Activated CD4-positive, alpha-beta T cell treated with anti-CD3 and anti-CD28 coated beads, Interleukin-10, Interleukin-2, amounts not matched to agents 100 ng/mL and 50 ng/mL, durations not matched to agents 16 hours and 8 hours (primary cell): Measurements from ENCODE around the gene CDH13.

Source experiments
- DNase-seq: peaks from one replicate; pipeline ENCODE4 v3.0.0-alpha.2; 2020

CDH13 gene

GRCh38 chr16:82855471-82855870, 228.7 kb downstream of the CDH13 start:
- no peak for DNase-seq

- no peak for DNase-seq
Observed at GRCh38 chr16:82857693-82858365, 231.1 kb downstream of the CDH13 start.

GRCh38 chr16:82859662-82860061, 232.9 kb downstream of the CDH13 start:
- DNase-seq = no peak

GRCh38 chr16:82860071-82860470, 233.3 kb downstream of the CDH13 start:
- no peak for DNase-seq

GRCh38 chr16:82862057-82862456, 235.3 kb downstream of the CDH13 start:
- DNase-seq = no peak

- no peak for DNase-seq
Observed at GRCh38 chr16:82864332-82865040, 237.7 kb downstream of the CDH13 start.

- DNase-seq = no peak
Observed at GRCh38 chr16:82865412-82865811, 238.6 kb downstream of the CDH13 start.

- DNase-seq = no peak
Observed at GRCh38 chr16:82867485-82867884, 240.7 kb downstream of the CDH13 start.

GRCh38 chr16:82874271-82874670, 247.5 kb downstream of the CDH13 start:
- DNase-seq = no peak

- DNase-seq = no peak
Observed at GRCh38 chr16:82874672-82875071, 247.9 kb downstream of the CDH13 start.

GRCh38 chr16:82876951-82877350, 250.2 kb downstream of the CDH13 start:
- no peak for DNase-seq

GRCh38 chr16:82878466-82878865, 251.7 kb downstream of the CDH13 start:
- DNase-seq = no peak

GRCh38 chr16:82880346-82880745, 253.6 kb downstream of the CDH13 start:
- DNase-seq = no peak

GRCh38 chr16:82881516-82881915, 254.7 kb downstream of the CDH13 start:
- no peak for DNase-seq

GRCh38 chr16:82882226-82882625, 255.5 kb downstream of the CDH13 start:
- DNase-seq = no peak

- DNase-seq = no peak
Observed at GRCh38 chr16:82882982-82883835, 256.4 kb downstream of the CDH13 start.

GRCh38 chr16:82884320-82884898, 257.6 kb downstream of the CDH13 start:
- DNase-seq = no peak

- no peak for DNase-seq
Observed at GRCh38 chr16:82886146-82886545, 259.4 kb downstream of the CDH13 start.

- no peak for DNase-seq
Observed at GRCh38 chr16:82888591-82889001, 261.8 kb downstream of the CDH13 start.

- no peak for DNase-seq
Observed at GRCh38 chr16:82891424-82891823, 264.7 kb downstream of the CDH13 start.

- DNase-seq = no peak
Observed at GRCh38 chr16:82891918-82892317, 265.1 kb downstream of the CDH13 start.

- no peak for DNase-seq
Observed at GRCh38 chr16:82892324-82892723, 265.6 kb downstream of the CDH13 start.

- no peak for DNase-seq
Observed at GRCh38 chr16:82895843-82896242, 269.1 kb downstream of the CDH13 start.
